ENCODE measurements around the gene PLA2G4F.

GRCh38 chr15:42149493-42150218 lies 6.8 kb downstream of the PLA2G4F start:
- TF ChIP-seq CTCF (conservative IDR thresholded peaks at IDR 0.05) (no peak), EZH2 (IDR thresholded peaks at IDR 0.05; ENCODE audit: low read depth) (no peak)

All from PC-9 (cell line).